Cardiac muscle cell (in vitro differentiated cells and primary cell): ENCODE results near the gene LRRC32. TPM values are rescaled to one million over a fixed set of nuclear protein-coding genes. Genes with fewer than 3 reads are reported as not detected.

Experiments
- DNase-seq, 2 donors: peaks; one replicate each; pipeline versions ENCODE4 v3.0.0 to v3.0.0-alpha.2; 2010 to 2017; ENCODE audit warnings: low read depth in 1 of 2, low spot score in 1 of 2
- H3K27ac ChIP-seq: fragments of 200-600 bp; sonication (generic); 2 replicates; pipeline ENCODE4 v1.5.1; 2016
- H3K27me3 ChIP-seq: fragments of 200-600 bp; sonication (generic); 2 replicates; pipeline ENCODE4 v1.6.0; 2016; ENCODE audit warnings: control low read depth
- H3K36me3 ChIP-seq: fragments of 200-600 bp; sonication (generic); 2 replicates; pipeline ENCODE4 v1.5.1; 2016; ENCODE audit warnings: control low read depth
- H3K4me1 ChIP-seq: fragments of 200-600 bp; sonication (generic); 2 replicates; pipeline ENCODE4 v1.8.1; 2017; ENCODE audit warnings: low read depth, mild to moderate bottlenecking, mixed run types
- H3K4me3 ChIP-seq: fragments of 200-600 bp; sonication (generic); 2 replicates; pipeline ENCODE4 v1.5.1; 2016; ENCODE audit warnings: mild to moderate bottlenecking
- H3K9me3 ChIP-seq: fragments of 200-600 bp; sonication (generic); 2 replicates; pipeline ENCODE4 v1.5.1; 2017; ENCODE audit warnings: low read depth, mild to moderate bottlenecking, control low read depth
- polyA plus RNA-seq: library from polyadenylated mRNA; unstranded; fragments of >200 nt; fragmentation: Nextera tagmentation; extraction: Ambion mirVana; gene quantifications from 2 replicates; pipeline ENCODE4 v1.2.1, GENCODE V29; 2016
- total RNA-seq: library from RNA; depleted of rRNA; stranded (reverse); fragments of >200 nt; gene quantifications from 2 replicates; pipeline ENCODE4 v1.2.3, GENCODE V29; 2016
- TF ChIP-seq, protein P1 (sequence below): IDR thresholded peaks from 2 replicates; pipeline ENCODE4 v1.5.1; 2012; ENCODE audit warnings: low read depth, mild to moderate bottlenecking, low read length

Gene LRRC32
- total and polyA plus RNA-seq, 2 experiments from 2014 or later = 6.3 to 21.8 TPM

- no peak overlapping the region for H3K4me3 ChIP-seq
- TF ChIP-seq, protein P1, sequence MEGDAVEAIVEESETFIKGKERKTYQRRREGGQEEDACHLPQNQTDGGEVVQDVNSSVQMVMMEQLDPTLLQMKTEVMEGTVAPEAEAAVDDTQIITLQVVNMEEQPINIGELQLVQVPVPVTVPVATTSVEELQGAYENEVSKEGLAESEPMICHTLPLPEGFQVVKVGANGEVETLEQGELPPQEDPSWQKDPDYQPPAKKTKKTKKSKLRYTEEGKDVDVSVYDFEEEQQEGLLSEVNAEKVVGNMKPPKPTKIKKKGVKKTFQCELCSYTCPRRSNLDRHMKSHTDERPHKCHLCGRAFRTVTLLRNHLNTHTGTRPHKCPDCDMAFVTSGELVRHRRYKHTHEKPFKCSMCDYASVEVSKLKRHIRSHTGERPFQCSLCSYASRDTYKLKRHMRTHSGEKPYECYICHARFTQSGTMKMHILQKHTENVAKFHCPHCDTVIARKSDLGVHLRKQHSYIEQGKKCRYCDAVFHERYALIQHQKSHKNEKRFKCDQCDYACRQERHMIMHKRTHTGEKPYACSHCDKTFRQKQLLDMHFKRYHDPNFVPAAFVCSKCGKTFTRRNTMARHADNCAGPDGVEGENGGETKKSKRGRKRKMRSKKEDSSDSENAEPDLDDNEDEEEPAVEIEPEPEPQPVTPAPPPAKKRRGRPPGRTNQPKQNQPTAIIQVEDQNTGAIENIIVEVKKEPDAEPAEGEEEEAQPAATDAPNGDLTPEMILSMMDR = no peak
- H3K9me3 ChIP-seq = no peaks in the 10 kb centered on the region
- H3K27ac ChIP-seq = no peak overlapping the region
- no peak for DNase-seq
- H3K27me3 ChIP-seq = no peaks in the 10 kb centered on the region
- H3K4me1 ChIP-seq = peaks cover 11% of the 10 kb centered on the region
- H3K36me3 ChIP-seq = no peaks in the 10 kb centered on the region
Observed at GRCh38 chr11:76637491-76638269, 32.9 kb downstream of the LRRC32 start.

DNA sequence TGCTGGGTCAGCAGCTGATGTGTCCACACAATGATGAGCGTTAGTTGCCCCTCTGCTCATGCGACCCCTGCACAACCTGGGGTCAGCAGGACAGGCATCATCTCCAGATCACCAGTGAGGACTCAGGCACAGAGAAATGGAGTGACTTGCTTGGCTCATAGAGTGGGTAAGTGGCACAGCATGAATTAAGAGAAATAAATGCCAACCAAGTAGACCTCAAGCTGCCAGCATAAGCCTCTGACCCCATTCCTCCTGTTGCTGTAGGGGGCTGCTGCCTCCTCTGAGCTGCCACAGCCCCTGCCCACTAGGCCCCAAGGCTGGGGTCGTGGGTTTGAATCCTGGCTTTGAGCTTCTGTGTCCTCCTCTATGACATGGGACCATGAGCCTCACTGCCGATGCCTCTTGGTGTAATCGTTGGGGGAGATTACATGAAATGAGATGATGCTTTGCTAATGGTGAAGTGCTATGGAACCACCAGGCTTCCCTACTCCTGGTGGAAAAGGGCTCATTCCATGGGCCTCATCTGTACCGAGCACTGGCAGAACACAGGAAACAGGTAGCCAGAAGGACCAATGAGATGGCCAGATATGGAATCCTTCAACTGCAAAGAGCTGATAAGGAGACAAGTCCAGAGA is 33.6 kb downstream of the LRRC32 start:
- no peaks in the 10 kb centered on the region for H3K27me3 ChIP-seq
- no peak overlapping the region for H3K27ac ChIP-seq
- DNase-seq = no peak
- TF ChIP-seq, protein P1 = no peak
- no peaks in the 10 kb centered on the region for H3K9me3 ChIP-seq
- no peaks in the 10 kb centered on the region for H3K36me3 ChIP-seq
- H3K4me3 ChIP-seq = no peak overlapping the region
- peaks cover 11% of the 10 kb centered on the region for H3K4me1 ChIP-seq

DNA sequence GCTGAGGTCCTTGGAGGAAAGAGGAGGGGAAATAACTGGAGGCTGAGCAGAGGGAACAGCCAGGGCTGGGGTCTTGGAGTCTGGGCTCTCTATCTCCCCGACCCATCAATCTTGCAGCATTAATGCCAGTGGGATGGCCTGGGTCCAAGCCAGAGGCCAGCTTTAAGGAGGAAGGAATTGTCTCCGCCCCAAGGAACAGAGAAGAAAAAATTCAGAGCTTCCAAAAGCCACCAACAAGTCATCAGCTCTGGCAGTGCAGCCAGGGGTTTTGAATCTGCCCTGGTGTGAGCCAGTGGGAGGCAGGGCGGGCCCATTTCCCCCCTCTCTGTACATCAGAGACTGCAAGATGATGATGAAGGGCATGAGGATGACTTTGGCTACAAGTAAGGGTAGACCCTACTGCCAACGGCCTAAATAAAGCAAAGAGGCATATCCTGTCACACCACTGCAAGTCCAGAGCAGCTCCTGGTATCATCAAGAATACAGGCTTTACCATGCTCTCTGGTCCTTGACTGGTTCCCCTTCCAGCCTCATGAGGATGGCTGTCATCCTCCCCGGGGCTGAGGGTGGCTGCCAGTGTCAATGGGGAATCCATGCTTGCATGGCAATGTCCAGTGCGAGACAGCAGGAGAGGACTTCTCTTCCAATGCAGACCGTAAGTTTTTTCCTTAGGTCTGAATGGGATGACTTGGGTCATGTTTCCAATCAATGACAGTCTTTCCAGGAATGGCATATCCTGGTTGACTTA is 34.4 kb downstream of the LRRC32 start:
- no peak for DNase-seq
- H3K36me3 ChIP-seq = no peaks in the 10 kb centered on the region
- H3K4me3 ChIP-seq = no peak overlapping the region
- no peaks in the 10 kb centered on the region for H3K27me3 ChIP-seq
- H3K27ac ChIP-seq = no peak overlapping the region
- no peaks in the 10 kb centered on the region for H3K9me3 ChIP-seq
- peaks cover 11% of the 10 kb centered on the region for H3K4me1 ChIP-seq
- TF ChIP-seq, protein P1 = no peak

GRCh38 chr11:76634886-76635285 is 35.7 kb downstream of the LRRC32 start:
- no peaks in the 10 kb centered on the region for H3K36me3 ChIP-seq
- H3K27me3 ChIP-seq = no peaks in the 10 kb centered on the region
- H3K9me3 ChIP-seq = no peaks in the 10 kb centered on the region
- TF ChIP-seq, protein P1 = no peak
- peaks cover 6% of the 10 kb centered on the region for H3K4me1 ChIP-seq
- no peak for DNase-seq
- no peak overlapping the region for H3K27ac ChIP-seq
- no peak overlapping the region for H3K4me3 ChIP-seq

- Histone ChIP-seq H3K36me3 (no peaks in the 10 kb centered on the region), H3K9me3 (no peaks in the 10 kb centered on the region), H3K27ac (no peak overlapping the region), H3K4me3 (no peak overlapping the region), H3K4me1 (no peaks in the 10 kb centered on the region), H3K27me3 (no peaks in the 10 kb centered on the region)
- TF ChIP-seq, protein P1 = no peak
- DNase-seq = no peak
Observed at GRCh38 chr11:76632492-76632891, 38.1 kb downstream of the LRRC32 start.
